Measurements from ENCODE around the gene ARHGEF12. TPM values are rescaled to one million over a fixed set of nuclear protein-coding genes. Genes with fewer than 3 reads are reported as not detected.

The ARHGEF12 gene
- total RNA-seq, 1 donor from 2014 or later: 224 TPM

DNA sequence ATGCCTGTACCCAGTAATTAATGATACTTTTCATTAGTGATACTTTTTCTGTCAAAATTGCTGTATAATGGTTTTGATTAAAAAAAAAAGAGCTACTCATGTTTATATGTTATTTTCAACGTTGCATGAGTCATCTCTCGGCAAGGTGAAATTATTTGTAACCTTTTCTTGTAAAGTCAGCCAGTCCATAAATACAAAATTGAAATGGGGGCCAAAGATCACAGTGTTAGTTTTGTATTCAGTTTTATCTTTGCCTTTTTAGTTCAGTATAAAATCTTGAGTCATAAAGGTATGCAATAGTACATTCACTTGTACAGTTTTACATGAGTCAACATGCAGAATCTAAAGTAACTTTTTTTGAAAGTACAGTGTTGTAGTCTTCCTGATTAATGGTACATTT is 4.3 kb downstream of the ARHGEF12 start:
- no peak for DNase-seq (ENCODE audit: low read depth)

DNA sequence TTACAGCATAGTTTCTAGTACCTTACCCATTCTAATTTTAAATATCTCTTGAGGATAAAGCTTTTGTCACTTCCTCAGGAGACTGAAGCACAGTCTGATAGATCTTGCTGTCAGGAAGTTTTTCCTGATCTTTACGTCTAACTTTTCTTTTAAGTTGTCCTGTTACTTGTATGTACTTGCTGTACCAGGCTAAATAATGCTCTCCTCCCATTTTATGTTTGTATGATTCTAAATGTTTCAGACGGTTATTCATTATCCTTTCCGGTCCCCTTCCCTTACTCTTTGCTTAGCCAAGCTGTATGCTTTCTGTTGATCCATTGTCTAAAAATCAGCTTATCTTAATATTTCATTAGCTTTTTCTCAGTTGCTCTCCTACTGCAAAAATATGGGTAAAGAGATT is 6.0 kb downstream of the ARHGEF12 start:
- DNase-seq (ENCODE audit: low read depth): no peak

GRCh38 chr11:120342678-120343077 is 6.5 kb downstream of the ARHGEF12 start:
- no peak for DNase-seq (ENCODE audit: low read depth)

GRCh38 chr11:120343429-120343828 is 7.2 kb downstream of the ARHGEF12 start:
- DNase-seq (ENCODE audit: low read depth): no peak

DNA sequence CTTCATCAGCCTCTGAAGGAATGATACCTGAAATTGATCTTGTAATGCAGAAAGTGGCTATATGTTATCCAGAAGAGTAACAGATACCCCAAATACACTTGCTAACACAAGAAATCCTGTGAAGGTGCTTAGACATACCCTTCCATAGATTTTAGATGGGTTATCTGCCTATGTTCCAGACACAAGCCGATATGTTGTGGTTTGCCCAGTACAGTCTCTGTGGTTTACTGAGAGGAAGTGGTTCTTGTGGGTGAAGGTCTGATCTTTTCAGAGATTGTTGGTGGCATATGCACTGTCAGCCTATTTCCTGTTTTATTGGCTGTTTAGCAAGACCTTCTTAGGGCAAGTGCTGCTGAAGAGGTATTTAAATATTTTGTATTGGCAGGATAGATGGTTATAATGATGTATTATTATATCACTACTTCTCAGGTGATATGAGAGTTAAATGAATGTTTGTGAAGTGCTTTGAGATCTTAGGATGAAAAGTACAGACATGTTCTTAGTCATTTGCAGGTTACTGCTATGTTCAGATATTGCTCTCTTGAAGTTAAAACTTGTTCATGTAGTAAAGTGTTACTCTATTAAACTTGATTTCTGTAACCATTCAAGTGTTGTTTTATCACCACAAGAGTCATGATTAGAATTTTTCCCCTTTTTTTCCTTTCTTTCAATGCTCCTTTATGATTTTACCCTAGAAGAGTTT is 8.2 kb downstream of the ARHGEF12 start:
- peak; percentile 80 for DNase-seq (ENCODE audit: low read depth)

DNA sequence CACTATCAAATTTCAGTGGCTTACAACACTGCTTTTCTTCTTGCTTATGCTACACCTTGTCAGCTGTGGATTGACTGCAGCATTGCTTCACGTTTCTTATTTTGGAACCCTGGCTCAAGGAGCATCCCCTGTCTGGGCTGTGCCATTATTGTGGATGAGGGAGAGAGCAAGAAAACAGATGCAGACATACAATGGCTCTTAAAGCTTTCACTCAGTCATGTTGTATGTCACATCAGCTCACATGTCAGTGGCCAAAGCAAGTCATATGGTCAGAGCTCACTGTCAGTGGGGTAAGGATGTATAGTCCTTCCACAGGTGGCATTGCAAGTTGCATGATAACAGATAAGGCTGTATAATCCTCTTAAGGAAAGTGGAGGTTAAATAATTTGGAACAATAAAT is 10.0 kb downstream of the ARHGEF12 start:
- DNase-seq (ENCODE audit: low read depth): no peak

GRCh38 chr11:120350637-120351036 is 14.4 kb downstream of the ARHGEF12 start:
- no peak for DNase-seq (ENCODE audit: low read depth)

- DNase-seq (ENCODE audit: low read depth): no peak
Observed at GRCh38 chr11:120352405-120352804, 16.2 kb downstream of the ARHGEF12 start.

DNA sequence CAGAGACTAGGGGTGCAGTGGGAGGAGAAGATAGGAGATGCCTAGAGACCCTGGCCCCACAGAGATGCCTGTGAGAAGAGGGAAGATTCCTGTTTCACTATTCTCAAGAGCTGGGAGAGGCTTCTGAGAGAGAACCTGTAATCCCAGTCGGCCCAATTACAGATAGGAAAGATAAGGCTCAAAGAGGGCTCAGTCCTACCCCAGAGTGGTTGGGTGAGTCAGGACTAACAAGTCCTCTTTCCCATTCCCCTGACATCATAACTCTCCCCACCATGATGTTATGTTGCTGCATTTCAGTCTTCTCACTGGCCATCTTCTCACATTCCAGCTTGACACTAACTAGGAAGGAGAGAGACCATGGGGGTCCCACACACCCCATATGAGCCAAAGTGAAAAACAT is 17.9 kb downstream of the ARHGEF12 start:
- no peak for DNase-seq (ENCODE audit: low read depth)

- DNase-seq (ENCODE audit: low read depth): no peak
Observed at GRCh38 chr11:120354779-120355178, 18.6 kb downstream of the ARHGEF12 start.

DNA sequence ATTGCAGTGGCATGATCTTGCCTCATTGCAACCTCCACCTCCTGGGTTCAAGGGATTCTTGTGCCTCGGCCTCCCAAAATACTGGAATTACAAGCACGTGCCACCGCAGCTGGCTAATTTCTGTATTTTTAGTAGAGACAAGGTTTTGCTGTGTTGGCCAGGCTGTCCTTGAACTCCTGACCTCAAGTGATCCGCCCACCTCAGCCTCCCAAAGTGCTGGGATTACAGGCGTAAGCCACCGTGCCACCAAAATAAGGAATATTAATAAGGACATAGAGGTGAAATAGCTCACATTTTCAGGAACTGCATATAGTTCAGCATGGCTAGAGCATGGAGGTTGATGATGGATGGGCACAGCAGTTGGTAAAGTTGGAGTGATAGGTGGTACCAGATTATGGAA is 21.4 kb downstream of the ARHGEF12 start:
- no peak for DNase-seq (ENCODE audit: low read depth)

DNA sequence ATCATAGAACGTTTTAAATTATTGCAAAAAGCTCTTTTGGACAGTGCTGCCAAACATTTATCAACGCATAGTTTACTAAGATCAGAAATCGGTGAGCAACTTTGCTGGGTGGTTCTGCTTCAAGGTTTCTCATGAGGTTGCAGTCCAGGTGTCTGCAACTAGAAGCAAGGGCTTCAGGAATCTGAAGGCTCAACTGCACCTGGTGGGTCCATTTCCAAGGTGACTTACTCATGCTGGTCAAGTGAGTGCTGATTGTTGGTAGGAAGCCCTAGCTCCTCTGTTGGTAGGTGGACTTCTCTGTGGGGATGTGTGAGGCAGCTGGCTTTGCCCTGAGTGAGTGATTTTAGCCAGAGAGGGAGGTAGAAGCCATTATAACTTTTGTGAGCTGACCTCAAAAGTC is 22.5 kb downstream of the ARHGEF12 start:
- DNase-seq (ENCODE audit: low read depth): no peak

DNA sequence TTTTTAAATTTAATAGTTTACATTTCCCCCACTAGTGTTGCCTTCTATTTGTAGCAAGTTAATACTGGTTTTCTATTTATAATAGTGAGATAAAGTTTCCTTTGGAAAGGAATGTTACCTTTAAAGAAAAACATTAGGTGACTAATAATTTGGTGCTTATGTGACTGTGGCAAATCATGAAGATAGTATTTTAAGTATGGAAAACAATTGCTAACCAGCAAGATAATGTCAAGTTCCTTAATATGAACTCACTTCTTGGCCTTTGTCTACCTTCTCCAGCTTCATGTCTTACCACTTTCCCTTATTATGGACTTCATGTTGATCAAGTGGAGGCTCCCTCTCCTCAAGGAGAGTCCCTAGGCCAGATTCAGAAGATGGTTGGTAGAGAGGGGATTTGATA is 27.2 kb downstream of the ARHGEF12 start:
- DNase-seq (ENCODE audit: low read depth): peak; percentile 28

DNA sequence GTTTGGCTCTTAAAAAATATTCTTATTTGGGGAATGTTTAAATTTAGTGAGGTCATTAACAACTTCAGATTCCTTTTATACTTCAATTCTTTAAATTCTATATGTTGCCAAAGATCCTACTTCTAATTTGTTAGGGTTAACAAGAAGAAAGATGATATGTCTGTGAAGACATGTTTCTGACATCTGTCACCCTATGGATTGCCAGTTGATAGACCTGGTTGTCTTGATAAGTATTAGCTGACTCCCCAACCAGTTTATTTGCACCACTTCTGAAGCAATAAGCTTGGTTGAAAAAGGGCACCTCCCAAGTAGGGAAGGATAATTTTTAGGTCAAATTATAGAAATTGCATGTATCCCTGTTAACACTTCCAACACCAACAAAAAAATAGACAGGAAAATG is 29.3 kb downstream of the ARHGEF12 start:
- no peak for DNase-seq (ENCODE audit: low read depth)

- no peak for DNase-seq (ENCODE audit: low read depth)
Observed at GRCh38 chr11:120372296-120372695, 36.1 kb downstream of the ARHGEF12 start.

- no peak for DNase-seq (ENCODE audit: low read depth)
Observed at GRCh38 chr11:120375076-120375475, 38.9 kb downstream of the ARHGEF12 start.

DNA sequence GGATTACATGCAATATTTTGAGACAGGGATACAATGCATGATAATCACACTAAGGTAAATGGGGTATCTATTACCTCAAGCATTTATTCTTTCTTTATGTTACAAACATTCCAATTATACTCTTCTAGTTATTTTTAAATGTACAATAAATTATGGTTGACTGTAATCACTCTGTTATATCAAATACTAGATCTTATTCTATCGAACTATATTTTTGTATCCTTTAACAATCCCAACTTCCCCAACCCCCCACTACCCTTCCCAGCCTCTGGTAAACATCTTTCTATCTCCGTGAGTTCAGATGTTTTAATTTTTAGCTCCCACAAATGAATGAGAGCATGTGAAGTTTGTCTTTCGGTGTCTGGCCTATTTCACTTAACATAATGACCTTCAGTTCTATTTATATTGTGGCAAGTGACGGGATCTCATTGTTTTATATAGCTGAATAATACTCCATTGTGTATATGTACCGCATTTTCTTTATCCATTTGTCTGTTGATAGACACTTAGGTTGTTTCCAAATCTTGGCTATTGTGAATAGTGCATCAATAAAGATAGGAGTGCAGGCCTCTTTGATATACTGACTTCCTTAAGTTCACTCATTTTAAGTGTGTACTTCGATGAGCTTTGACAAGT is 40.5 kb downstream of the ARHGEF12 start:
- no peak for DNase-seq (ENCODE audit: low read depth)

- DNase-seq (ENCODE audit: low read depth): no peak
Observed at GRCh38 chr11:120378474-120378873, 42.3 kb downstream of the ARHGEF12 start.

DNA sequence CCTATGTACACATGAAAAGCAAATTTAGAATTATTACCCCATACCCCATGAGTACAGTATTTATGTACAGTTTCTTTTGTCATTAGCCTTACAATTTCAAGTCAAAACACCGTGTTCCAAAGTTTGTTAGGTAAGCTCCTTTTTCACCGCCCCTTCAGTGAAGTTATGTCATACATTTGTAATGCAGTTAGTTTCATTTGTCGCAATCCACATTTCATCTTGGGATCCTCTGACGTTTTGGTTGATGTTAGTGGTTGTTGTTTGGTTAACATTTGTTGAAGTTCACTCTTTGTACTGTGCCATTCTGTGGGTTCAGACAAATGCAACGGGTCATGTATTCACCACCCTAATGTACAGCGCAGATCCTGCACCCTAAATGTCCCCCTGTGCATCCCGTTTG is 45.2 kb downstream of the ARHGEF12 start:
- DNase-seq (ENCODE audit: low read depth): no peak

- no peak for DNase-seq (ENCODE audit: low read depth)
Observed at GRCh38 chr11:120383518-120384155, 47.4 kb downstream of the ARHGEF12 start.

DNA sequence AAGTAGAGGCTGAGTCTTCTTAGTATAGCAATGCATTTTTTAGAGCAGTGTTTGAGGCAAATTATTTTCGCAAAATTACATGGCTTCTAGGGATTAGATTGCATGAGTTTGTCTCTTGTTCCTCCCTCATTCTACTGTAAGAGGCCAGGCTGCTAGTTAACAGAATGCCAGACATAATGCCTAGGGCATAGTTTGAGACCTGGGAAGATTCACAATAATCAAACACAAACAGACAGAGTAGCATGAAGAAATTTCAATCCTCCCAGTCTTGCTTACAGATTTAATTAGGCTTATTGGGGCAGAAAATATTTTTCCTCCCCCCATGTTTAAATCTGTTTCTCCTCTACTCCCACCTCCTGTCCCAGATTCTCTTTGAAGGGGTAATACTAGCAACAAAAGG is 48.3 kb downstream of the ARHGEF12 start:
- DNase-seq (ENCODE audit: low read depth): no peak

- no peak for DNase-seq (ENCODE audit: low read depth)
Observed at GRCh38 chr11:120385110-120385509, 48.9 kb downstream of the ARHGEF12 start.

GRCh38 chr11:120385655-120386054 is 49.4 kb downstream of the ARHGEF12 start:
- no peak for DNase-seq (ENCODE audit: low read depth)
